Adrenal gland (tissue), 12 donors: ENCODE data around the gene NRP1. TPM values are rescaled to one million over a fixed set of nuclear protein-coding genes. Genes with fewer than 3 reads are reported as not detected.

ENCODE experiments used
- DNase-seq, 7 donors: peaks; one replicate each; pipeline ENCODE4 v3.0.0-alpha.2; 2019 to 2020
- H3K27ac ChIP-seq, 5 donors: fragments of 200-600 bp; sonication (generic) in 4 of 5; 1 replicate in 3 of 5; 2 replicates in 2 of 5; pipeline versions ENCODE4 v1.5.1 to v1.8.0; 2016 to 2020; ENCODE audit warnings: mild to moderate bottlenecking in 1 of 5
- H3K27me3 ChIP-seq: fragments of 200-600 bp; 2 replicates; pipeline ENCODE4 v1.8.0; 2021
- H3K36me3 ChIP-seq, 2 donors: fragments of 200-600 bp; replicated peaks in 1 of 2; 1 replicate in 1 of 2; 2 replicates in 1 of 2; pipeline versions ENCODE4 v1.5.1 to v1.8.0; 2018 to 2022
- H3K4me1 ChIP-seq, 2 donors: fragments of 200-600 bp; replicated peaks in 1 of 2; 1 replicate in 1 of 2; 2 replicates in 1 of 2; pipeline versions ENCODE4 v1.5.1 to v1.8.0; 2018 to 2021
- H3K4me3 ChIP-seq, 4 donors: fragments of 200-600 bp; sonication (generic) in 3 of 4; one replicate each; pipeline ENCODE4 v1.5.1; 2016 to 2018
- H3K9me3 ChIP-seq, 3 donors: fragments of 200-600 bp; sonication (generic) in 1 of 3; replicated peaks in 1 of 3; 1 replicate in 2 of 3; 2 replicates in 1 of 3; pipeline versions ENCODE4 v1.5.1 to v1.8.0; 2016 to 2021
- POLR2A ChIP-seq, 2 donors: fragments of 450-650 bp; IDR thresholded peaks; one replicate each; pipeline ENCODE4 v1.6.1; 2017; ENCODE audit warnings: antibody characterized with exemption in 2 of 2, mild to moderate bottlenecking in 2 of 2, moderate library complexity in 1 of 2
- WGBS, 4 donors: extraction: QIAGEN DNeasy Blood & Tissue Kit in 2 of 4; methylation state at CpG; one replicate each; pipeline versions ENCODE4 v1.1.5 to v1.1.7; 2013 to 2017; 5-methylcytosine and 5-hydroxymethylcytosine counted together
- intact Hi-C, 2 donors: fragments of 100-400 bp; cut with DNase I; formaldehyde crosslinking; loops; one replicate each; pipeline versions ENCODE4 v1.14.1 to v1.15.0; 2022 to 2023
- polyA plus RNA-seq, 3 donors: library from polyadenylated mRNA; stranded (reverse); fragments of 200-250 nt in 2 of 3; fragments of 350-450 nt in 1 of 3; fragmentation: Illumina TruSeq in 1 of 3; extraction: RNeasy Lipid Tissue Mini Kit (QIAGEN cat#74804) in 1 of 3; gene quantifications; one replicate each; pipeline ENCODE4 v1.2.3, GENCODE V29; 2013 to 2014
- total RNA-seq, 9 donors: library from RNA; depleted of rRNA in 4 of 9; stranded (reverse); fragments of >200 nt in 4 of 9; fragments of 120-200 nt in 1 of 9; fragmentation: NEBNext Ultra II Directional in 1 of 9; extraction: Animal tissue kit (Norgen Biotek cat#: 25700) in 1 of 9; gene quantifications; one replicate each; pipeline versions ENCODE4 v1.1.0 to v1.2.4, GENCODE V29; 2013 to 2023
- TF ChIP-seq, protein P1 (sequence below), 6 experiments: fragments of 450-650 bp in 4 of 6; fragments of 200-600 bp in 2 of 6; sonication (generic) in 1 of 6; IDR thresholded peaks; 1 replicate in 5 of 6; 2 replicates in 1 of 6; pipeline versions ENCODE4 v1.5.1 to v1.8.0; 2016 to 2021; ENCODE audit warnings: antibody characterized with exemption in 6 of 6, mild to moderate bottlenecking in 2 of 6, moderate library complexity in 1 of 6
- donor health status: healthy with polysubstance abuse.
- donor health status: Bipolar disorder and iron deficiency.
- donor health status: DM: yes; HTN: yes; CAD: no.
- donor health status: DM: no; HTN: no; CAD: no.
- donor health status: DM: no; HTN: no; CAD: no.
- donor health status: DM: yes; HTN: yes; CAD: no.

Gene NRP1
- total and polyA plus RNA-seq, 12 donors: 20.2 to 151 (median 92.1) TPM

DNA sequence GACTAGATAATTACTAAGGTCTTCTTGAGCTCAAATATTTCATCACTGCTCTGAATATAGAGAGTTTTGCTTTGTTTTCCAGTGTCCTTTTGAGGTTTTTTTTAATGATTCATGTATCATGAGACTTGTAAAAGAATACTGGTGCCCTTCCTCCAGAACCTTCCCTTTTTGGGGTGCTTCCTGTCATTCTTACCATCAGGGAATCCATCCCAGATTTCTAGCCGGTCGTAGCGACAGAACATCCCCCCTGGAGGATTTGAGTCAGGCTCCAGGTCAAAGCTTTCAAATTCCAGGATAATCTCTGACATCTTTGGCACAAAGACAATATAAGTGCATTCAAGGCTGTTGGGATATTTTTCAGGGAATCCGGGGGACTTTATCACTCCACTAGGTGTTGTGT, 71.0 kb downstream of the NRP1 start:
- Histone ChIP-seq H3K9me3 (no peaks in the 10 kb centered on the region), H3K36me3 (peaks cover 0 to 37% of the 10 kb centered on the region in 2 donors), H3K27ac (peak overlapping the region in 2 of 5 donors; percentile 38 to 45), H3K4me3 (no peak overlapping the region), H3K27me3 (no peaks in the 10 kb centered on the region), H3K4me1 (peaks cover 0 to 13% of the 10 kb centered on the region in 2 donors)
- WGBS, 4 donors: 25 to 46% (median 31%) methylated on average over 4 of the region's 4 CpGs
- TF ChIP-seq, protein P1, sequence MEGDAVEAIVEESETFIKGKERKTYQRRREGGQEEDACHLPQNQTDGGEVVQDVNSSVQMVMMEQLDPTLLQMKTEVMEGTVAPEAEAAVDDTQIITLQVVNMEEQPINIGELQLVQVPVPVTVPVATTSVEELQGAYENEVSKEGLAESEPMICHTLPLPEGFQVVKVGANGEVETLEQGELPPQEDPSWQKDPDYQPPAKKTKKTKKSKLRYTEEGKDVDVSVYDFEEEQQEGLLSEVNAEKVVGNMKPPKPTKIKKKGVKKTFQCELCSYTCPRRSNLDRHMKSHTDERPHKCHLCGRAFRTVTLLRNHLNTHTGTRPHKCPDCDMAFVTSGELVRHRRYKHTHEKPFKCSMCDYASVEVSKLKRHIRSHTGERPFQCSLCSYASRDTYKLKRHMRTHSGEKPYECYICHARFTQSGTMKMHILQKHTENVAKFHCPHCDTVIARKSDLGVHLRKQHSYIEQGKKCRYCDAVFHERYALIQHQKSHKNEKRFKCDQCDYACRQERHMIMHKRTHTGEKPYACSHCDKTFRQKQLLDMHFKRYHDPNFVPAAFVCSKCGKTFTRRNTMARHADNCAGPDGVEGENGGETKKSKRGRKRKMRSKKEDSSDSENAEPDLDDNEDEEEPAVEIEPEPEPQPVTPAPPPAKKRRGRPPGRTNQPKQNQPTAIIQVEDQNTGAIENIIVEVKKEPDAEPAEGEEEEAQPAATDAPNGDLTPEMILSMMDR (IDR thresholded peaks at IDR 0.05): no peak
- no peak for TF ChIP-seq POLR2A (IDR thresholded peaks at IDR 0.05)
- DNase-seq: no peak
- intact Hi-C loops: no loop called here

DNA sequence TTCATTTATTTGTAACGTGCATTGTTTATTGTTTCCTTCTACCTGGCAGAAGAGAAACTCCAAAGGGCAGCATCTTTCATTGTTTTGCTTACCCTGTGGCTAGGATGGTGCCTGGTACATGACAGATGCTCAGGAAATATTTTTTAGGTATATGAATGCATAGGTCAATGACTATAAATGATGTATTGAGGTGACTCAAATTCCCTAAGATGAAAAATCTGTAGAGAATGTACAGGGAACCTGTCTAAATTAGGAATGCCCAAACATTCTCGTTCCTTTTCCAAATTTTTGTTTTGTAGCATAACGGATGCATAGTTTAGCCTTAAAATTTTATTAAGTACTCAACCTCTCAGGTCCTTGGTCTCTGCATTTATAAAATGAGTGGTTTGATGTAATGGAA, 71.6 kb downstream of the NRP1 start:
- intact Hi-C loops: no loop called here
- DNase-seq: no peak
- Histone ChIP-seq H3K9me3 (no peaks in the 10 kb centered on the region), H3K27me3 (no peaks in the 10 kb centered on the region), H3K4me3 (no peak overlapping the region), H3K4me1 (peaks cover 0 to 10% of the 10 kb centered on the region in 2 donors), H3K36me3 (peaks cover 0 to 37% of the 10 kb centered on the region in 2 donors), H3K27ac (peak overlapping the region in 1 of 5 donors; percentile 45)
- WGBS, 4 donors: 66 to 76% (median 72%) methylated on average over 3 of the region's 3 CpGs
- TF ChIP-seq, protein P1 (IDR thresholded peaks at IDR 0.05): no peak
- TF ChIP-seq POLR2A (IDR thresholded peaks at IDR 0.05): no peak

DNA sequence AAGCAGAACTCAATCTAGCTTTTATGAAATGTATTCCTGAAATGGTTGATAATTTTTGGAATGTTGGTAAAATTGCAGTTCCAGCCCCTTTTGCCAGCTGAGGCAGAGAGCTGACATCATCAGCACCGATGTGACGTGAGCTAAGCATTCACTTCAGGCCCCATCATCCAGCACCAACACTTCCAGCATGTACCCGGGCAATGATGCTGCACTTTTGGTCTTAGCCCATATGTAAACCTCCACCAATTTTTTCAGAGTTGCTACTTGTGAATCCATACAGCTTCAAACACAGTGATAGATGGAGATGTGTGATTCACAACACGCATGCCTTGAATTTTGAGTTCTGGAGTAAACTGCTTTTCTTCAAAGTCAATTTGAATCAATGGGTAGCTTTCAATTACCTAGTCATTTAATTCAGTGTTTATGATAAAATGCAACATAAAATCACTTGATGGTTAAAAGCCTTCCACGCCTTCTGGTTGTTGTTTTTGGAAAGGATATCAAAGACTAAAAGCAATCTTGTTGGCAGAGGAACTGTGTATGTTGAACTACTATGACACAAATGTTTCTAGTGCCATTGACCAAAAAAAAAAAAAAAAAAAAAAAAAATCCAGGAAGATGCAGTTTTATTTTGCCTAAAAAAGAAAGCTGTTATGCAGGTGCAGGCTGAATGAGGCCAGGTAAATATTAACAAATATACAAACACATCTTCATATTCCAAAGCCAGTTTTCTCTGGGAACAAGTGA, 73.9 kb downstream of the NRP1 start:
- no peak for DNase-seq
- Histone ChIP-seq H3K4me1 (peaks cover 0 to 7% of the 10 kb centered on the region in 2 donors), H3K27me3 (no peaks in the 10 kb centered on the region), H3K4me3 (no peak overlapping the region), H3K27ac (no peak overlapping the region), H3K9me3 (no peaks in the 10 kb centered on the region), H3K36me3 (peaks cover 0 to 47% of the 10 kb centered on the region in 2 donors)
- intact Hi-C loops: no loop called here
- 87 to 94% (median 91%) methylated on average over 5 of the region's 5 CpGs for WGBS, 4 donors
- TF ChIP-seq, protein P1 (IDR thresholded peaks at IDR 0.05): no peak
- no peak for TF ChIP-seq POLR2A (IDR thresholded peaks at IDR 0.05)

DNA sequence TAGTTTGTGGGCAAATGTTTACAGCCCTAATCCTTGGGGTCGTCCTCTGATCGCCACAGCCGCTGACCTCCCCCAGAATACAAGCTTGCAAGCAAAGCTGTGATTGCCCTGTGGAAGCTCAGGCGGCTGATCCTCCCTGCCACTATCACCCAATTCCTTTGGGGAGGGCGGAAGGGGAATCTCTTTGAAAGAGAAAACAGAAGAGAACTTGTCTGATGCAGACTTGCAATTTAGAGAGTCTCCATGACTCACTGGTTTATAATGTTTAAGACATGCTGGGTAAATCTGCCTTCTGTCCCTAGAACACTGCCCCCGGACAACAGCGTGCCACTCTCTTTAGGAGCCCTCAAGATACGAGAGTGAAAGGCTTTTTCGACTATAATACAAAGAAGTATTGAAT, 75.5 kb downstream of the NRP1 start:
- WGBS, 4 donors: 84 to 93% (median 91%) methylated on average over 9 of the region's 9 CpGs
- Histone ChIP-seq H3K27me3 (no peaks in the 10 kb centered on the region), H3K27ac (no peak overlapping the region), H3K9me3 (no peaks in the 10 kb centered on the region), H3K4me1 (peaks cover 0 to 17% of the 10 kb centered on the region in 2 donors), H3K36me3 (peaks cover 0 to 47% of the 10 kb centered on the region in 2 donors), H3K4me3 (no peak overlapping the region)
- DNase-seq: no peak
- intact Hi-C loops: no loop called here
- TF ChIP-seq, protein P1 (IDR thresholded peaks at IDR 0.05): no peak
- no peak for TF ChIP-seq POLR2A (IDR thresholded peaks at IDR 0.05)
